Stimulated activated CD8-positive, alpha-beta memory T cell treated with anti-CD3 and anti-CD28 coated beads, Interleukin-15, amount 100 ng/mL, for 24 hours (primary cell): Measurements from ENCODE around the gene PPP1R3F.
A peak's percentile ranks its signal among the peaks of the same experiment; 100 is the strongest.

Source experiments
- DNase-seq: peaks from one replicate; pipeline ENCODE4 v3.0.0-alpha.2; 2020; ENCODE audit warnings: low read depth

PPP1R3F gene

DNA sequence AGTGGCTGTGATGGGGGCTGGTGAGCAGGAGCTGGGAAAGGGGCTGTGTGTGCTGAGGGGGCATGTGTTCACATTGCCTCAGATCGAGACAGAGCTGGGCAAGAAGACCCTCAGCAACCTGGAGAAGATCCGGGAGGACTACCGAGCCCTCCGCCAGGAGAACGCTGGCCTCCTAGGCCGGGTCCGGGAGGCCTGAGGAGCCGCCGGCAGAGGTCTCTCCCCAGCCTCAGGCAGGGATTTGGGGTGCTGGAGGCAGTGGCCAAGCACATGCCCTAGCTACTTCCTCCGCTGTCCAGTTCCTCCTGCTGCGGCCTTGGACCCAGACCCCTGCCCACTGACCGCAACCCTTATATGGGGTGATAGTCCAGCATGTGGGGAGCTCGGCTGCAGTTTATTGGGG, 19.5 kb upstream of the PPP1R3F start:
- no peak for DNase-seq

DNA sequence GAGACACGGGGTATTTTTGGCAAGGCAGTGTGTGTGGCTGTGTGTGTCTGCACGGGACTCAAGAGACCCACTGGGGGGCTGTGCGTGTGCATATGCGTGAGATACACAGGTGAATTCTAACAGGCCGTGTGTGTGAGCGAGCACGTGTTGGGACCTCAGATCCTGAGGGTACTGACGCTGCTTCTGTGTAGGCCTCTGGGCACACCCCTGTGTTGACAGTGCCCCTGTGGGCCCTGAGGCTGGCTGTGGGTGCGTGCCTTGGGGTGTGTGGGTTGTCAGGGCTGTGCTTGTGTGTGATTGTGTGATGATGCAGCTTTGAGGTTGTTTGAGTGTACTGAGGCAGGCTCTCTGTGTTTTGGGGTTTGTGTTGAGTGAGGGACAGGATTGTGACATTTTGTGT, 19.0 kb upstream of the PPP1R3F start:
- DNase-seq, result no peak

DNA sequence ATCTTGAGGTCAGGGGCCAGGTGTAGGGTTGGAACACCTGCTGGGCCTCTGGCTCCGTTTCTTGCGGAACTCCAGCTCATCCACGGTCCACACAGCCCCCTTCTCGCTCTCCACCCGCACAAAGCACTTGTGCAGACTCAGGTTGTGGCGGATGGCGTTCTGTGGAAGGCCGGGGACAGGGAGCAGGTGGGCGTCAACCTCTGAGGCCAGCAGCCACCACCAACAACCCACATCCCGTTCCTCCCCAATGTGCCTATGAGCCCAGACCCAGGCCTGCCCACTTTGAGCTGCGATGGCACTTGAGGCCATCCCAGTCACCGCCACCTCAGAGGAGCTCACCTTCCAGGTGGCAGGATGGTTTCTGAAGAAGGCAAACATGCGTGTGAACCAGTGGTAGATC, 18.3 kb upstream of the PPP1R3F start:
- DNase-seq, result no peak

DNA sequence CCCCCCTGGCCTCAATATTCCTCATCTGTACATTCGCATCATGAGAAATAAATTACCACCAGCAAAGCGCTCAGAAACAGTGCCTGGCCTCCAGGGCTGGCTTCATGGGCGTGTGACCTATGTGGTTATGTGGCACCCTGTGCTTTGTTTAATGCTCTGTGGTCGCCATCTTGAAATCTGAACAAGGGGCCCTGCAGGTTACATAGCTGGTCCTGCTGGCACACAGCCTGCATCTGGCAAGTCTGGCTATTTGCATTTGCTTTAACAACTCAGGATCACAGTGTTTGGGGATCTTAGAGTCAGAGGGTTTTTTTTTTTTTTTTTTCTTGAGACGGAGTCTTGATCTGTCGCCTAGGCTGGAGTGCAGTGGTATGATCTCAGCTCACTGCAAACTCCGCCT, 15.0 kb upstream of the PPP1R3F start:
- no peak for DNase-seq

DNA sequence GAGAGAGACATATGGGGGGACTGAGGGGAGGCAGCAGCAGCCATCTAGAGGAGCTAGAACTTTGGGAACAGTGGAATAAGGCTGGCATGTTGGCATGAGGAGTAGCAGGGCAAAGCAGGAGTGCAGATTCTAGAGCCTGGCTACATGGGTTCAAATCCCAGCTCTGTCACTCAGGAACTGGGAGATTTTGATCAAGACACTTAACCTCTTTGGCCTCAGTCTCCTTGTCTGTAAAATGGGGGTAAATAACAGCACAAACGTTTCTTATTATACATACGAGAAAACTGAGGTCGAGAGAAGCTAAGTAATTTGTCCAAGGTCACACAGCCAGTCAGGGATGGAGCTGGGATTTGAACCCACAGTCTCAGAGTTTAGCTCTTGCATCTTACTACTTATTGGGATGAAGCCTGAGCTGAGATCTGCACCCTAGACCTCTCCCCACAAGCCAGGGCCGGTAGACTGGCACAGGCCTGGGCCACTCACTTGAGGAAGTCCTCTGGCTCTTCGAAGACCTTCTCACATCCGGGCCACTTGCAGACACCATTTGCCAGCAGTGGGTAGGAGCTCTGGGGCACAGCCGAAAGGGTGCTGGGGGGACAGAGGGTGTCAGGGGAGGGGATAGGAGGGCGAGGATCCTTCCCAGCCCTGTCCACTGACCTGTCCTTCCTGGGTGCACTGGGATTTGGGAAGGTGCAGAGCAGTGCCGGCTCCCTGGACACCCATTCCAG, 13.2 kb upstream of the PPP1R3F start:
- DNase-seq, result no peak

DNA sequence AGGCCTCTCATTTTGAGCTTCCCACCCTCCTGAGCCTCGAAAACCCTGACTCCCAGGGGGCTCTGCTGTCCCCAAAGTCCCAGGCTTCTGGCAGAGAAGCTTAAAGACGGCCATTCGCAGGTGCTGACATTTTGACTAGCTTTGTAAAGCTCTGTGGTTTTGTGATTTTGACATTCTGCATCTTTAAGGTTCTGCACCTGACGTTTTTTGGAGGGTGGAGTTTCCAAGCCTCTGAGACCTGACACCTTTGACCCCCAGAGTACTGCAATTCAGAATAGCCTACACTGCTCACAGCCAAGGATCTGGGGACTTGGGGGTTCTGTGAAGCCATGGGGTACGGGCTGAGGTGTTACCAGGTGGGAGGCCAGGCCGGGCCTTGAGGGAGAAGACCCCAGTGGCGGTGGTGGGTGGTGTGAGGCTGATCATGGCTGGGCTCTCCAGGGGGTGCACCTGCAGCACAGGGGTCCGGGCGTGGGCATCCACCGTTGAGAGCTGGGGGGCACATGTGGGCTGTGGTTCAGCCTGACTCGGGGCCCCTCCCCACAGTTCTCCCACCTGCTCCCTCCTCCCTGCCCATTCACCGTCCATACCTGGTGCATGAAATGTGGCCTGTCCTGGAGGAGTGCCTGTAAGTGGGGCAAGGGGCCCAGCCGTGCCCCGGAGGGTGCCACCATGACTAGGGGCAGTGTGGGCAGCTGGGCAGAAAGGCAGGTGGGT, 12.4 kb upstream of the PPP1R3F start:
- no peak for DNase-seq

DNA sequence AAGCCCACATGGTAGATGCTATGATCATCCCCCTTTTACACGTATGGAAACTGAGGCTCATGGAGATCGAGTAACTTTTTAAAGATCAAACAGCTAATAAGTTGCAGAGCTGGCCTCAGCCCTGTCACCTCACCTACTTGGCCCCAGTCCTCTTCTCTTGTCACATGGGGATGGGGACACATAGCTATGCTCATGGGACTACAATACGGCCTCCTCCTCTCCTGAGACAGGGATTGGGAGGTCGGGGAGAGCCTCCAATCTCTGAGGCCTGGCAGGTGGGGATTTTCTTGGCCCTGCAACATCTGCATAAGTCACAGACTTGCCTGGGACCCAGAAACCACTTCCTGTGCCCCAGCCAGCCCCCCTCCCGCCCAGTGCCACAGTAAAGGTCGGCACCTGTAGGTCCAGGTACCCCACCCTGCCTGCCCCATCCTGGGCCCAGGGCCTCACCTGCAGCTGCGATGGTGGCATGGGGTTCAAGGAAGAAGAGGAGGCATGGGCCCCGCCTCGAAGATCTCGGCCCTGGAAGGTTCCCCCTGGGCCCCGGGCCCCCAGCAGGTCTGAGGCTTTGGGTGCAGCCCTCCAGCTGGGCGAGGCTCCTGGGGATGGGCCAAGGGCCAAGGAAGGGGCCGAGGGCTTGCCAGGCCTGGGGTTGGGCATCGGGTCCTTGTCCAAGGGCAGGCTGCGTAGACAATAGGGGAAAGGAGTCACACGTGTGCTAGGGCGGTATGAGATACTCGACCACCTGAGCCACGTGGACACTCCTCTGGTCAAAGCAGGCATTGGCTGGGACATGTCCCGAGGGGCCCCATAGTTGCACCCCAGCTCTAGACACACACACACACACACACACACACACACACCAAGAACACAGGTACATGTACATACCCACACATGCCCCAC, 11.5 kb upstream of the PPP1R3F start:
- DNase-seq, result no peak

DNA sequence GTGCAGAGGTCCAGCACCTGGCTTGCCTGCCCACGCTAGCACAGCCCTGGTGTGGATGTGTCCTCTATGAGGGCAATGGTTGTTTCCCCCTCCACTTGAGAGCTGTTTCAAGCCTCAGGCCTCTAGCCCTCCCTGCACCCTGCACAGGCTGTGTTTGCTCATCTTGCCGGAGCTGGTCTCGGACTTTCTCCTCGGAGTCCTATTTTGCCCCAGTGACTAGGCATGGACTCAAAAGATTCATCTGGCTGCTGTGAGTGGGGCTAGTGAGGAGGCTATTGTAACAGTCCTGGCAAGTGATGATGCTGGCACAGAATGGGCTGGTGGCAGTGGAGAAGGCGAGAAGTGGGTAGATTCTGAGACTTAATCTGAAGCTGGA, 10.9 kb upstream of the PPP1R3F start:
- DNase-seq, result no peak

DNA sequence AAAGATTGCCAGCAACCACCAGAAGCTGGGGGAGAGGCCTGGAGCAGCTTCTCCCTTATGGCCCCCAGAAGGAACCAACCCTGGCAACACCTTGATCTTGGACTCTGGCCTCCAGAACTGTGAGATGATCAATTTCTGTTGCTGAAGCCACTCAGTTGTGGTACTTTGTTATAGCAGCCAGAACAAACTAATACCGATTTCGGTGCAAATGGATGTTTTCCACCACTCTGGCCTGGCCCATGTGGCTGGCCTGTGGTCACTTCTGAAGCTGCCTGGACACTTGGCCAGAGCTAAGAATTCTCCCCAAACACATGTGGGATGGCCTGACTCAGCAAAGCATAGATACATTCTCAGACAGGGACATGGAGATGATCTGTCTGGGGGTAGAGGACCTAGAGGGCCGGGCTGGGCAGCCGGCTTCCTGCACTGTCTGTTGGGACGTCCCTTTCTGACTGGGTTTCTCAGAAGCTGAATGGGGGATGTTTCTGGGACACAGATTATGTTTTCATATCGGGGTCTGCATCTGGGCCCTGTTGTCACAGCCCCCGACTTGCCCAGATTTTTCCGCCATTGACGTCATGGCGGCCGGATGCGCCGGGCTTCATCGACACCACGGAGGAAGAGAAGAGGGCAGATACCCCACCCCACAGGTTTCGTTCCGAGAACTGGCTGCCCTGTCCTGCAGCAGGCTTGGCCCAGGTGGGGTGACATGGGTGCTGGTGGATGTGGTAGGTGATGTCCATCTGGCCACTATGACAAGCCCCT, 9.2 kb upstream of the PPP1R3F start:
- DNase-seq, result no peak

DNA sequence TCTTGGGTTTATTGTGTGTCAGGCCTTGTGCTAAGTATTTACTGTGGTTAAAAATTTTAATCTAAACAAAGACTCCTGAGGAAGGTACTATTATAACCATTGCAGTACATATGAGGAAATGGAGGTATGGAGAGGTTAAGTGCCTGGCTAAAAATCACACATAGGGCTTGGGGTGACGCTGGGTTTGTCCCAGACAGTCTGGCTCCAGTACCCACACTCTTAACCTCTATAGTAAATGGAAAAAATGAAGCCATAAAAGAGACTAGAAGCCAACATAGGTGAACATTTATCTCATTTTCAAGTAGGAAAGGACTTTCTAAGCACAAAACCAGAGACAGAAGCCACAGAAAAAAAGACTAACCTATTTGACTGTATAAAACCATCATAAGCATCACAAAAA, 7.0 kb upstream of the PPP1R3F start:
- no peak for DNase-seq

DNA sequence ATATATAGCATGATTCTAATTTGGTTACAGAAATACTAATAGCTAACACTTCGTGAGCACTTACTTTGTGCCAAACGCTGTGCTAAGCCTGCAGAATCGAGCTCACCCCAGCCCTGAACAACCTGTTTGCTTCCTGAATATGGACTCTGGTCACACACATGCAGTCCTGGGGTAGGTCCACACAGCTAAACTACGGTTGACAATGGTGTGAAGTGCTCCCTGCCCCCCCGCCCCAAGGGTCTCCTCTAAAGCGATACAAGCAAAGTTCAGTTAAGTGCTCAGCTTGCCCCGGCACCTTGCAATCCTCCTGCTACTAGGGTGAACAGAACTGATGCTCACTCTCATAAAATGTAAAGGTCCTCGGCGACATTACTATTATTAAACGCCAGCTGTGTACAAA, 6.0 kb upstream of the PPP1R3F start:
- no peak for DNase-seq

DNA sequence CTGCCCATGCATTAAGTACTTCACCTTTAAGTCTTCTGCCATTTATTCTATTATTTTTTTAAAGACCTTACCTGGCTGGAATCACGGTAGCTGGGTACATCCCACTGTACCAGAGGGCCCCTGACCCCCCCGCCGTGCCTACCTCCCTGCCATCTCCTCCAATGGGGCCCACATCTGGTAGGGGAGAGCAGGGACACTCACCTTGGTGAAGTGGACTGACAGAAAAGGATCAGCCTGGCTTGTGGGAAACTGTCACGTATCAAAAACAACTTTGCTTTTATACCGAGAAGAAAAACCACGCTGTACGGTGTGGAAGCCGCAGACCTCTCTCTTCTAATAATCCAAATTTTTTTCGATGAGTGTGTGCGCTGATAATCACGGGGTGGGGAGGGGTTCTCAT, 5.1 kb upstream of the PPP1R3F start, which contains the start of gene FOXP3:
FOXP3 (minus strand) TSS at position 251 of the 400 bp plus-strand sequence. CDS start 6,205 bp downstream, outside the sequence.
- DNase-seq, result no peak

DNA sequence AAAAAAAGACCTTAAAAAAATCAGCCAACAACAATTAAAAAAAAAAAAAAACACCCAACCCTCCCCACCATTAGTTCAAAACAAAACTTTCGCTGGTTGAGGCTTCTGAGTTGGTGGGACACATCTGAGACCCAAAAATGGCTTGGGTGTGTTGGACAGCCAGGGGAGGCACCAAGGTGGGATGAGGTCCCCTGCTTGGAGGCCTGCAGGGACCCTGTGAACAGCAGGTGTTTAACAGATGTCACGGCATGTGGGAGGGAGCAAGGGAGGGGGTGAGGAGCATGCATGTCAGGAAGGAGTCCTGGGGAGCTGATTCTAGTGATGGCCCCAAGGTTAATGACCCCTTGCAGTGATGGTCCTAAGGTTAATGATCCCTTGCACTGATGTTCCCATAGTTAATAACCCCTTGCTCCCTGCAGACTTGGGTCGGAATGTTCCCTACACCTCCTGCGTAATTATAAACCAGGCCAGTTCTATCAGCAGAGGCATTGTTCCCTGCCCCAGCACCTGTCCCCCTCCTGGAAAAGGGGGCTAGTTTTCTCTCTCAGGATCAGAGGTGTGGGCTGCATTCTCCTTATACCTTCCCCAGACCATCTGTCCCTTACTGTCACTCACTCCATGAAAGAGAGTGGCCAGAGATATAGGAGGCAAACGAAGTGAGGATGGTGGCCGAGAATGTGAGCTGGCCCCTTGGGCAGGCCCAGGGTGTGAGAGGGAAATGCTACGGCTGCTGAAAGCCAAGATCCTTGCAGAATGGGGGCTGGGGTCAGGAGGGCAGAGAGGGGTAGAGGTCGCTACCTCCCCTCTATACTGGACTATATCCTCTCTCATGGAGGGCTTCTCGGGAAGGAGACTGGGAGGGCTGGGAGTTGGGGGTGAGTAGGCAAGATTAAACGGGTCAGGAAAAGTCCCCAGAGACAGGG, 2.8 kb upstream of the PPP1R3F start:
- DNase-seq, result no peak

DNA sequence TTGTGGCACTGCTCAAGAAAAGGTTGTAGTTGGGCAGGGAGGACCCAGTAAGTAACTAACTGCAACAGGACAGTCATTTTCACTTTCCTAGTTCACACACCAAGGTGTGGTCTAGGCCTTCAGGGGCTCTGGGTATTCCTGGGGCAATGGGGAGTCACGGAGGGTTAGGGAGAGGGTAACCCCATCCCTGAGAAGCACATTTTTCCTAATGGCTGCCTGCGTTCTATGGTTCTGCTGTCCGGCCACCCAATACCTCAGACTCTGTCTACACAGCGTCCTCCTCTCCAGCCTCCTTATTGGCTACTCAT, 937 bp upstream of the PPP1R3F start:
- no peak for DNase-seq

DNA sequence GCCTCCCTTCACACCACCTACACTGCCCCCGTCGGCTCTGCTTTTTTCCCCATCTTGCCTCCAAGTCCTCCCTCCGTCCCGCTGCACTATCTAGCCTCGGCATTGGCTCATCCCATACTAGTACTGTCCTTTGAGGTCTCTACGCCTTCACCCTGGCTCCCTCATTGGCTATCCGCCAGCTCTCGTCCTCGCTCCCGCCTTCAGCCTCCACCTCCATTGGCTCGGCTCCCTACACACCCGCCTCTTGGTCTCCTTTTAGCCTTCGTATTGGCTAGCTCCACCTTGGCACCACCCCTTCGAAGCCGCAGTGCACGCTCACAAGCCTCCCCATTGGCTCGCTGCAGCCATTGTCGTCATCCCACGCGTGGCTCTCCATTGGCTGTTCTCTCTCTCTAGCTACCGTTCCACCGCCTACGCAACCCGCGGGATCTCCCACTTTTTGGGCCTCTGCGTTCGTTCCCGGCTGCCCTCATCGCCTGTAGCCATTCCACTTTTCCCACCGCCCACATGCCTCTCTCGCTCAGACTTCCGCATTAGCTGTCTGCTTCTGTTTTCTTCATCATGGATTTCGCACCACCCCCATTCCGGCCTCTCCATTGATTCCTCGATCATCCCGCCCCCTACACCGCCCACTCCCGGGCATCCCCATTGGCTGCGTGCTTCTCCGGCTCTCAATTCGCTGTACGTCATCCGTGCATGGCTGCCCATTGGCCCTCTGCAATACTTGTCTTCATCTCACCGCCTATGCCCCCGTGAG, 405 bp upstream of the PPP1R3F start:
- DNase-seq, result peak; percentile 69

DNA sequence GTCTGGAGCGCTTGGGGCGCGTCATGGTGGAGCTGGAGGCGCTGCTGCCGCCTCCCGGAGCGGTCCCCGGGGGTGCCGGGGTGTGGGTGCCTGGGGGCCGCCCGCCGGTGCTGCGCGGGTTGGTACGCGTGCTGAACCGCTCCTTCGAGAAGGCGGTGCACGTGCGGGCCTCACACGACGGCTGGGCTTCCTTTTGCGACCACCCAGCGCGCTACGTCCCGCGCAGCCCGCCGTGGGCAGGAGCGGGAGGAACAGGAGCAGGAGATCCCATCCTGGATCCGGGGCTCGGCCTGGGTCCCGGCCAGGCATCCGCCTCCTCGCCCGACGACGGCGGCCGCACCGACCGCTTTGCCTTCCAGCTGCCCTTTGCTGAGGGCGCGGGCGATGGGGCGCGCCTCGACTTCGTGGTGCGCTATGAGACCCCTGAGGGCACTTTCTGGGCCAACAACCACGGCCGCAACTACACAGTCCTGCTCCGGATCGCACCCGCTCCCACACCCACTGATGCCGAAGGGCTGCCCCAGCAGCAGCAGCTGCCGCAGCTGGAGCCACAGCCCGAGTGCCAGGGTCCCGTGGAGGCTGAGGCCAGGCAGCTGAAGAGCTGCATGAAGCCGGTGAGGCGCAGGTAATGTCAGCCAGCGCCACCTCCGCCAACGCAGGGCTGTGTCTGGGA, 792 bp downstream of the PPP1R3F start:
- DNase-seq, result no peak

DNA sequence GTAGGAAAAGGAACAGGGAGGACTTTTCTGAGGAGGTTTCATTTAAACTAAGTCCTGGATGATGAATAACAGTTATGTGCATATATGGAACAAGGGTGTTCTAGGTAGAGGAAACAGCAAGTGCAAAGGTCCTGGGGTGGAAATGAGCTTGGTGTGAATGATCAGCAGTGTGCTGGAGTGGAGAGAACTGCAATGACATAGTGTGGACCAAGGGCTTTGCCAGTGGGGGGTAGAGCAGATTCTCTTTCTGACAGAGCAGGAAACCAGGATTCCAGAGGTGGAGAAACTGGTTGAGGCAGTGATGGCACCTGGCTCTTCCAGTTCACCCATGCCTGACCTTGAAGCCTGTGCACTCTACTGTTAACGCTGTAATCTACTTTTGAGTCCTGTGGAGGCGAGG, 1.7 kb downstream of the PPP1R3F start:
- DNase-seq, result no peak

DNA sequence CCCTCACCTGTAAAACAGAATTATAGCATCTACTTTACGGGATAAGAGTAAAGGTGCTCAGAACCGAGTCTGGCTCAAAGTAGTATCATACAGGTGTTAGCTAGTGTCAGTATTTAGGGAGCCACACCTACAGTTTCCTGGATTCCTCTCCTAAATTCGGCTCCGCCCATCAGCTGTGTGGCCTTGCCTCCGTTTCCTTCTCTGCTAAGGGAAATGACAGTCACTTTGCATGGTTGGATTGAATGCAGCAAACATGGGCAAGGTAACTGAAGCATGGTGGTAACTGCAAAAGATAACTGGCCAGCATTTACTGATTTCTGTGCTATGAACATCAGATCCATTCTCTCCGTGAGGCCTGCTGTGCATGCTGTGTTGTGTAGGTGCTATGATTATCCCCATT, 2.8 kb downstream of the PPP1R3F start:
- DNase-seq, result no peak

DNA sequence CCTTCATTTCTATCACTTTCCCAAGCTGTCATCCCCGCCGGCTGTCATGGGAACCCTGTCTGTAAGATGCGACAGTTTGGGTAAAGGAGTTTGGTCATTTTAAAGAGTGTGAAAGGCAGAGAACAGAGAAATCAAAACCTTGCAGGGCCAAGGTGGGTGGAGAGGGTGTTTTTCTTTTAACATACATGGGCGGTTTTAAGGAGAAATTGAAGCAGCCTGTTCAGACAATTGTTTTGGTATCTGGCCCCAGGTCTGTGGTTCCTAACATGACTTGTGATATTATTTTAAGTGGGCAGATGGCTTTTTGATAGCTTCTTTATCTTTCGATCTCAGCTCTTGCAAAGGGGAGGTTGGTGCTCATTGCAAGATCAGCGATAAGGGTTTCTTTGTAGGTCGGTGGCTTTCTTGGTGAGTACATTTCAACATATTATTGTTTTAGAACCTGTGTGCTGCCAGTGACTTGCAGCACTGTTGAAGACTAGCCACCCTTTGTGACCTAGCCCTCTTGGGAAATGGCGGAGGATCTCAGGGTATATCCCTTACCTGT, 3.7 kb downstream of the PPP1R3F start:
- DNase-seq, result no peak
